ENCODE results near the gene CHN2. TPM values are rescaled to one million over a fixed set of nuclear protein-coding genes. Genes with fewer than 3 reads are reported as not detected.

The CHN2 gene
- total RNA-seq, 1 donor from 2014 or later = 0.64 TPM

GRCh38 chr7:29270594-29271318, 76.2 kb downstream of the CHN2 start:
- peaks cover 4% of the 10 kb centered on the region for H3K4me1 Mint-ChIP-seq (ENCODE audit: unreplicated experiment)
- H3K27ac Mint-ChIP-seq (ENCODE audit: unreplicated experiment) = no peak overlapping the region
- TF ChIP-seq CTCF (IDR thresholded peaks at IDR 0.05) = no peak
- H3K9me3 Mint-ChIP-seq (ENCODE audit: unreplicated experiment) = no peaks in the 10 kb centered on the region
- DNase-seq (ENCODE audit: extremely low spot score, unreplicated experiment) = no peak
- H3K4me3 Mint-ChIP-seq (ENCODE audit: unreplicated experiment) = no peak overlapping the region
- H3K36me3 Mint-ChIP-seq (ENCODE audit: unreplicated experiment) = no peaks in the 10 kb centered on the region
- H3K27me3 Mint-ChIP-seq (ENCODE audit: unreplicated experiment) = peaks cover 16% of the 10 kb centered on the region

GRCh38 chr7:29271319-29271658, 76.7 kb downstream of the CHN2 start:
- Mint-ChIP-seq H3K36me3 (ENCODE audit: unreplicated experiment) (no peaks in the 10 kb centered on the region), H3K4me1 (ENCODE audit: unreplicated experiment) (peaks cover 4% of the 10 kb centered on the region), H3K27me3 (ENCODE audit: unreplicated experiment) (peaks cover 18% of the 10 kb centered on the region), H3K27ac (ENCODE audit: unreplicated experiment) (no peak overlapping the region), H3K4me3 (ENCODE audit: unreplicated experiment) (no peak overlapping the region), H3K9me3 (ENCODE audit: unreplicated experiment) (no peaks in the 10 kb centered on the region)
- TF ChIP-seq CTCF (IDR thresholded peaks at IDR 0.05) = no peak
- no peak for DNase-seq (ENCODE audit: extremely low spot score, unreplicated experiment)

- H3K27me3 Mint-ChIP-seq (ENCODE audit: unreplicated experiment) = peaks cover 18% of the 10 kb centered on the region
- H3K27ac Mint-ChIP-seq (ENCODE audit: unreplicated experiment) = no peak overlapping the region
- no peak overlapping the region for H3K4me3 Mint-ChIP-seq (ENCODE audit: unreplicated experiment)
- H3K4me1 Mint-ChIP-seq (ENCODE audit: unreplicated experiment) = peaks cover 4% of the 10 kb centered on the region
- no peaks in the 10 kb centered on the region for H3K9me3 Mint-ChIP-seq (ENCODE audit: unreplicated experiment)
- no peaks in the 10 kb centered on the region for H3K36me3 Mint-ChIP-seq (ENCODE audit: unreplicated experiment)
- no peak for DNase-seq (ENCODE audit: extremely low spot score, unreplicated experiment)
- no peak for TF ChIP-seq CTCF (IDR thresholded peaks at IDR 0.05)
Observed at GRCh38 chr7:29272057-29272456, 77.5 kb downstream of the CHN2 start.

- H3K4me3 Mint-ChIP-seq (ENCODE audit: unreplicated experiment) = no peak overlapping the region
- H3K9me3 Mint-ChIP-seq (ENCODE audit: unreplicated experiment) = no peaks in the 10 kb centered on the region
- no peaks in the 10 kb centered on the region for H3K36me3 Mint-ChIP-seq (ENCODE audit: unreplicated experiment)
- no peak for DNase-seq (ENCODE audit: extremely low spot score, unreplicated experiment)
- peaks cover 4% of the 10 kb centered on the region for H3K4me1 Mint-ChIP-seq (ENCODE audit: unreplicated experiment)
- H3K27ac Mint-ChIP-seq (ENCODE audit: unreplicated experiment) = no peak overlapping the region
- TF ChIP-seq CTCF (IDR thresholded peaks at IDR 0.05) = no peak
- peaks cover 15% of the 10 kb centered on the region for H3K27me3 Mint-ChIP-seq (ENCODE audit: unreplicated experiment)
Observed at GRCh38 chr7:29274146-29275017, 79.8 kb downstream of the CHN2 start.

GRCh38 chr7:29275018-29275318, 80.4 kb downstream of the CHN2 start:
- H3K36me3 Mint-ChIP-seq (ENCODE audit: unreplicated experiment) = no peaks in the 10 kb centered on the region
- peaks cover 4% of the 10 kb centered on the region for H3K4me1 Mint-ChIP-seq (ENCODE audit: unreplicated experiment)
- peaks cover 18% of the 10 kb centered on the region for H3K27me3 Mint-ChIP-seq (ENCODE audit: unreplicated experiment)
- H3K9me3 Mint-ChIP-seq (ENCODE audit: unreplicated experiment) = no peaks in the 10 kb centered on the region
- TF ChIP-seq CTCF (IDR thresholded peaks at IDR 0.05) = no peak
- no peak overlapping the region for H3K4me3 Mint-ChIP-seq (ENCODE audit: unreplicated experiment)
- H3K27ac Mint-ChIP-seq (ENCODE audit: unreplicated experiment) = no peak overlapping the region
- no peak for DNase-seq (ENCODE audit: extremely low spot score, unreplicated experiment)

Data from osteocyte (in vitro differentiated cells).